ENCODE results near the gene SRGAP1.

SRGAP1 gene

GRCh38 chr12:64044191-64044590, 199.7 kb downstream of the SRGAP1 start:
- Histone ChIP-seq H3K27me3 (ENCODE audit: low read depth) (no peaks in the 10 kb centered on the region), H3K4me3 (no peak overlapping the region), H3K4me1 (peaks cover 10% of the 10 kb centered on the region), H3K36me3 (replicated peaks) (no peaks in the 10 kb centered on the region), H3K9me3 (no peaks in the 10 kb centered on the region)
- in situ Hi-C loops (cut with MboI; ENCODE audit: low sequenced_read_pairs) = no loop called here
- no peak for DNase-seq (ENCODE audit: low spot score in 2 of 2)

GRCh38 chr12:64051057-64051456, 206.6 kb downstream of the SRGAP1 start:
- no peaks in the 10 kb centered on the region for H3K9me3 ChIP-seq
- in situ Hi-C loops (cut with MboI; ENCODE audit: low sequenced_read_pairs) = no loop called here
- no peak for DNase-seq (ENCODE audit: low spot score in 2 of 2)

DNA sequence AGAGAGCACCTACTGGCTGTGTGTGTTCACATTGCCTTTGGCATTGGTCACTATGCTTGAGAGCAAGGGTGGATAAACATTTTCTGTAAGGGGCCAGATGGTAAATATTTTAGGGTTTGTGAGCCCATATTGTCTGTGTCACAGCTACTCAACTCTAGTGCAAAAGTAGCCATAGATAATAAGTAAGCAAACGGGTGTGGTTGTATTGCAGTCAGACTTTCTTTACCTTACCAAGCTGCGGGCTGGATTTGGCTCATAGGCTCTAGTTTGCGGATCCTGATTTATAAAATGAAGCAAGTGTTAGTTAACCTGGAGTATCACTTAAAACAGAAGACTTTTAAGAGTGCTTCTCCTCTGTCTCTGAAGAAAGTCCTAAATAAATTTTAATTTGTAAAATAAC, 208.6 kb downstream of the SRGAP1 start:
- DNase-seq (ENCODE audit: low spot score in 2 of 2) = no peak
- no peaks in the 10 kb centered on the region for H3K27me3 ChIP-seq (ENCODE audit: low read depth)
- H3K9me3 ChIP-seq = no peaks in the 10 kb centered on the region
- no peak overlapping the region for H3K4me3 ChIP-seq
- H3K4me1 ChIP-seq = peaks cover 14% of the 10 kb centered on the region
- H3K36me3 ChIP-seq (replicated peaks) = no peaks in the 10 kb centered on the region
- in situ Hi-C loops (cut with MboI; ENCODE audit: low sequenced_read_pairs) = no loop called here

More at GRCh38 chr12:64051057-64051456, 206.6 kb downstream of the SRGAP1 start:
- no peak overlapping the region for H3K4me3 ChIP-seq
- H3K4me1 ChIP-seq = peaks cover 14% of the 10 kb centered on the region
- no peaks in the 10 kb centered on the region for H3K27me3 ChIP-seq (ENCODE audit: low read depth)
- no peaks in the 10 kb centered on the region for H3K36me3 ChIP-seq (replicated peaks)

- Histone ChIP-seq H3K9me3 (no peaks in the 10 kb centered on the region), H3K4me1 (peaks cover 21% of the 10 kb centered on the region), H3K4me3 (no peak overlapping the region), H3K36me3 (replicated peaks) (no peaks in the 10 kb centered on the region), H3K27me3 (ENCODE audit: low read depth) (no peaks in the 10 kb centered on the region)
- DNase-seq (ENCODE audit: low spot score in 2 of 2) = peak in 1 of 2 experiments; percentile 75
- in situ Hi-C loops (cut with MboI; ENCODE audit: low sequenced_read_pairs) = no loop called here
Observed at GRCh38 chr12:64054079-64054520, 209.6 kb downstream of the SRGAP1 start.

GRCh38 chr12:64056741-64057140, 212.2 kb downstream of the SRGAP1 start:
- no peaks in the 10 kb centered on the region for H3K9me3 ChIP-seq
- no peaks in the 10 kb centered on the region for H3K36me3 ChIP-seq (replicated peaks)
- H3K4me1 ChIP-seq = peaks cover 21% of the 10 kb centered on the region
- no peak for DNase-seq (ENCODE audit: low spot score in 2 of 2)
- no peaks in the 10 kb centered on the region for H3K27me3 ChIP-seq (ENCODE audit: low read depth)
- in situ Hi-C loops (cut with MboI; ENCODE audit: low sequenced_read_pairs) = no loop called here
- no peak overlapping the region for H3K4me3 ChIP-seq

DNA sequence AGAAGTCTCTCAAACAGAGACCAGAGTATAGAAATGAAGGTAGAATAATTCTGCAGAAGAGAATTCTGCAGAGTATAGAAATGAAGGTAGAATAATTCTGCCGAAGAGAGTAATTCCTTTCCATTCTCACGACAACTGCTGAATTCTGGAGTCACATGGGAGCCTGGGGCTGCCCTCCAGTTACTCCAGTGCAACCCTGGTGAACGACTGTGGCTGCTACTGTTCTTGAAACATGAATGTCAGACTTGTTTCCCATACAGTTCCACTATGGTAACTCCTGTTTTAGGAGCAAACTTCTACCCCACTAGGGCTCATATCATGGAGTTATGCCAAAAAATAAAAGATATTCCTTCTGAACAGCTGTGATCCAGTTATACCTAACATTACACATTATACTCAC, 213.2 kb downstream of the SRGAP1 start:
- no peak overlapping the region for H3K4me3 ChIP-seq
- in situ Hi-C loops (cut with MboI; ENCODE audit: low sequenced_read_pairs) = no loop called here

GRCh38 chr12:64058541-64059265, 214.2 kb downstream of the SRGAP1 start:
- DNase-seq (ENCODE audit: low spot score in 2 of 2) = no peak
- Histone ChIP-seq H3K9me3 (no peaks in the 10 kb centered on the region), H3K27me3 (ENCODE audit: low read depth) (no peaks in the 10 kb centered on the region), H3K4me3 (no peak overlapping the region), H3K36me3 (replicated peaks) (no peaks in the 10 kb centered on the region), H3K4me1 (peaks cover 31% of the 10 kb centered on the region)
- in situ Hi-C loops (cut with MboI; ENCODE audit: low sequenced_read_pairs) = no loop called here

More for the DNA sequence above, 213.2 kb downstream of the SRGAP1 start:
- Histone ChIP-seq H3K4me1 (peaks cover 27% of the 10 kb centered on the region), H3K27me3 (ENCODE audit: low read depth) (no peaks in the 10 kb centered on the region), H3K9me3 (no peaks in the 10 kb centered on the region), H3K36me3 (replicated peaks) (no peaks in the 10 kb centered on the region)
- no peak for DNase-seq (ENCODE audit: low spot score in 2 of 2)

DNA sequence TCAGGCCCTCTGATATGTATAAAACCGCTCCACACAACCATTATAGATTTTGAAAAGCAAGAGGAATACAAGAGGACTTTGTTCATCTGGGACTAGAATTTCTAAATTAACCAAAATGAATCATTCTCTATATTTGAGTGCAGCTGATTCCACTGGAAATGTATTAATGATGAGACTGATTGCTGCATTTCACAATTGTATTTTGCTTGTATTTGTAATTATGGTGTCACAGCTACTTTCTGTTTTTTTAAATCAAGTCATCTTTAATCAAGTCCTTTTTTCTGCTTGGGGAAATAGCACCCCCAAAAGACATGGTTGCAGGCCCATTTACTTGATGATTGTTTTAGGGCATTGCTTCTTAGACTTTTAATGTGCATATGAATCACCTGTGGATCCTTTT, 215.2 kb downstream of the SRGAP1 start:
- no peak overlapping the region for H3K4me3 ChIP-seq
- H3K36me3 ChIP-seq (replicated peaks) = no peaks in the 10 kb centered on the region
- H3K27me3 ChIP-seq (ENCODE audit: low read depth) = no peaks in the 10 kb centered on the region
- no peaks in the 10 kb centered on the region for H3K9me3 ChIP-seq
- DNase-seq (ENCODE audit: low spot score in 2 of 2) = no peak
- in situ Hi-C loops (cut with MboI; ENCODE audit: low sequenced_read_pairs) = no loop called here
- peaks cover 29% of the 10 kb centered on the region for H3K4me1 ChIP-seq

DNA sequence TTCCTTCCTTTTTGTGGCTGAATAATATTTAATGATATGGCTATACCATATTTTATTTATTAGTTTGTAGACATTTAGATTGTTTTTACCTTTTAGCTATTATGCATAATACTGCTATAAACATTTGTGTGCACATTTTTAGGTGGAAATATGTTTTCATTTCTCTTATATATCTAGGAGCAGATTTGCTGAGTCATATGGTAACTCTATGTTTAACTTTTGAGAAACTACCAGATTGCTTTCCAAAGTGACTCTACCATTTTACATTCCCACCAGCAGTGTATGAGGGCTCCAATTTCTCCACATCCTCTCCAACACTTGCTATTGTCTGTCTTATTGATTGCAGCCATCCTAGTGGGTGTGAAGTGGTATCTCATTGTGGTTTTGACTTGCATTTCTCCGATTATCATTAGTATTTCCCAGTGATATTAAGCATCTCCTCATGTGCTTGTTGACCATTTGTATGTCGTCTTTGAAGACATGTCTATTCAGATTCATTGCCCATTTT, 217.4 kb downstream of the SRGAP1 start:
- in situ Hi-C loops (cut with MboI; ENCODE audit: low sequenced_read_pairs) = no loop called here
- Histone ChIP-seq H3K4me1 (peaks cover 29% of the 10 kb centered on the region), H3K9me3 (no peaks in the 10 kb centered on the region), H3K4me3 (no peak overlapping the region), H3K27me3 (ENCODE audit: low read depth) (no peaks in the 10 kb centered on the region), H3K36me3 (replicated peaks) (no peaks in the 10 kb centered on the region)
- DNase-seq (ENCODE audit: low spot score in 2 of 2) = no peak

- peaks cover 29% of the 10 kb centered on the region for H3K4me1 ChIP-seq
- in situ Hi-C loops (cut with MboI; ENCODE audit: low sequenced_read_pairs) = no loop called here
- H3K9me3 ChIP-seq = no peaks in the 10 kb centered on the region
- no peaks in the 10 kb centered on the region for H3K27me3 ChIP-seq (ENCODE audit: low read depth)
- DNase-seq (ENCODE audit: low spot score in 2 of 2) = peak in 1 of 2 experiments; percentile 80
- no peaks in the 10 kb centered on the region for H3K36me3 ChIP-seq (replicated peaks)
- H3K4me3 ChIP-seq = no peak overlapping the region
Observed at GRCh38 chr12:64063121-64063520, 218.6 kb downstream of the SRGAP1 start.

DNA sequence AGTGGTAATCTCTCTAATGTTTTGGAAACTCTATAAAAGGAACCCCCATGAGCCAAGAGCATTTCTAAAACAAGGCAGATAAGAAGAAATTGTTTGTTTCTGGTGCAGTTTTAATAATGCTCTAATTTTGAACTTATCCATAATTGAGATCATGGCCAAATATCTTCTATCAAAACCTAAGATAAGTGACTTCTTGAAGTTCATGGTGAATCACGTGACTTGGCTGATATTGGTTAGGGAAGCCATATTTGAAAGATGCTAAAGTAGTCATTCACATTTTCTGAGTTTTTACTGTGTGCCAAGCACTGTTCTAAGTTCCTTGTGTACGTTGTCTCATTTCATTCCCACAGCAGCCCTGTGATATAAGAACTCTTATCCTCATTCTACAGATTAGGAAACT, 219.7 kb downstream of the SRGAP1 start:
- in situ Hi-C loops (cut with MboI; ENCODE audit: low sequenced_read_pairs) = no loop called here
- no peaks in the 10 kb centered on the region for H3K27me3 ChIP-seq (ENCODE audit: low read depth)
- peaks cover 23% of the 10 kb centered on the region for H3K4me1 ChIP-seq
- H3K9me3 ChIP-seq = no peaks in the 10 kb centered on the region
- no peak overlapping the region for H3K4me3 ChIP-seq
- H3K36me3 ChIP-seq (replicated peaks) = no peaks in the 10 kb centered on the region
- no peak for DNase-seq (ENCODE audit: low spot score in 2 of 2)

- Histone ChIP-seq H3K27me3 (ENCODE audit: low read depth) (no peaks in the 10 kb centered on the region), H3K36me3 (replicated peaks) (no peaks in the 10 kb centered on the region), H3K4me3 (no peak overlapping the region), H3K9me3 (no peaks in the 10 kb centered on the region), H3K4me1 (peaks cover 23% of the 10 kb centered on the region)
- in situ Hi-C loops (cut with MboI; ENCODE audit: low sequenced_read_pairs) = no loop called here
- DNase-seq (ENCODE audit: low spot score in 2 of 2) = no peak
Observed at GRCh38 chr12:64064706-64065105, 220.2 kb downstream of the SRGAP1 start.

GRCh38 chr12:64065881-64066451, 221.5 kb downstream of the SRGAP1 start:
- Histone ChIP-seq H3K4me1 (peaks cover 23% of the 10 kb centered on the region), H3K9me3 (no peaks in the 10 kb centered on the region), H3K4me3 (no peak overlapping the region), H3K27me3 (ENCODE audit: low read depth) (no peaks in the 10 kb centered on the region), H3K36me3 (replicated peaks) (no peaks in the 10 kb centered on the region)
- in situ Hi-C loops (cut with MboI; ENCODE audit: low sequenced_read_pairs) = no loop called here
- DNase-seq (ENCODE audit: low spot score in 2 of 2) = no peak

- no peak overlapping the region for H3K4me3 ChIP-seq
- H3K27me3 ChIP-seq (ENCODE audit: low read depth) = no peaks in the 10 kb centered on the region
- in situ Hi-C loops (cut with MboI; ENCODE audit: low sequenced_read_pairs) = no loop called here
- DNase-seq (ENCODE audit: low spot score in 2 of 2) = no peak
- no peaks in the 10 kb centered on the region for H3K36me3 ChIP-seq (replicated peaks)
- H3K9me3 ChIP-seq = no peaks in the 10 kb centered on the region
- peaks cover 23% of the 10 kb centered on the region for H3K4me1 ChIP-seq
Observed at GRCh38 chr12:64066776-64067175, 222.3 kb downstream of the SRGAP1 start.

Data from HAP-1 (cell line).